GM10248 (cell line): ENCODE results near the gene PTGER3.

ENCODE experiments used
- CTCF ChIA-PET: fragments of 300-600 bp; sonication (Branson Sonifier 250); formaldehyde crosslinking; extraction: SDS; loops from one replicate; lab custom pipeline; 2021; ENCODE audit warnings: antibody characterized with exemption; lab: Yijun Ruan, JAX
- POLR2A ChIA-PET: fragments of 350-650 bp; sonication (Branson Sonifier 250); formaldehyde crosslinking; extraction: SDS; loops from one replicate; lab custom pipeline; 2020; ENCODE audit warnings: antibody characterized with exemption; lab: Yijun Ruan, JAX
- DNase-seq: peaks from one replicate; pipeline ENCODE4 v3.0.0; 2012; ENCODE audit errors: extremely low spot score
- TF ChIP-seq, protein P1 (sequence below): IDR thresholded peaks from 2 replicates; pipeline ENCODE4 v1.5.1; 2012; ENCODE audit warnings: mild to moderate bottlenecking, low read depth; ENCODE audit errors: extremely low read depth, missing control alignments, control extremely low read depth

Gene PTGER3

DNA sequence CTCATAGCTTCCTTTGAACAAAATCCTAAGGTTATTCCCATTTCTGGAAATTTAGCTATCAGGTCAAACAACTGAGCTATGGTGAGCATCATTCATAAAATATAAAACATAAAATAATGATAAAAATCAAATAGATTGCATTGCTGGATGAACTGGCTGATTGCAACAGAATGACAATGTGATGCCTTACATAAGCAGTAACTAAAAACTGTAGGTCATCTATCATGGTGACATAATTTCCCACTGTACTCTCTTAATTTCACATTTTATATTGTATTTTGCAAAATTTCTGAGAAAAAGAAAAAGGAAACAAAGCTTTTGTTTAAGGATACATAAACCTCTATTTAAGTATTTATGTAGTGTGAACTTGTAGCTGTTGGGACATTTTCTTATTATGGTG lies 4.6 kb downstream of the PTGER3 start:
- ChIA-PET POLR2A (no interaction called here), CTCF (interaction anchor here (1.1 kb wide), 1 partner anchor 11 kb away, joined by 3 read pairs; no protein-coding TSS in a partner anchor)
- DNase-seq = no peak
- TF ChIP-seq, protein P1, sequence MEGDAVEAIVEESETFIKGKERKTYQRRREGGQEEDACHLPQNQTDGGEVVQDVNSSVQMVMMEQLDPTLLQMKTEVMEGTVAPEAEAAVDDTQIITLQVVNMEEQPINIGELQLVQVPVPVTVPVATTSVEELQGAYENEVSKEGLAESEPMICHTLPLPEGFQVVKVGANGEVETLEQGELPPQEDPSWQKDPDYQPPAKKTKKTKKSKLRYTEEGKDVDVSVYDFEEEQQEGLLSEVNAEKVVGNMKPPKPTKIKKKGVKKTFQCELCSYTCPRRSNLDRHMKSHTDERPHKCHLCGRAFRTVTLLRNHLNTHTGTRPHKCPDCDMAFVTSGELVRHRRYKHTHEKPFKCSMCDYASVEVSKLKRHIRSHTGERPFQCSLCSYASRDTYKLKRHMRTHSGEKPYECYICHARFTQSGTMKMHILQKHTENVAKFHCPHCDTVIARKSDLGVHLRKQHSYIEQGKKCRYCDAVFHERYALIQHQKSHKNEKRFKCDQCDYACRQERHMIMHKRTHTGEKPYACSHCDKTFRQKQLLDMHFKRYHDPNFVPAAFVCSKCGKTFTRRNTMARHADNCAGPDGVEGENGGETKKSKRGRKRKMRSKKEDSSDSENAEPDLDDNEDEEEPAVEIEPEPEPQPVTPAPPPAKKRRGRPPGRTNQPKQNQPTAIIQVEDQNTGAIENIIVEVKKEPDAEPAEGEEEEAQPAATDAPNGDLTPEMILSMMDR = no peak

DNA sequence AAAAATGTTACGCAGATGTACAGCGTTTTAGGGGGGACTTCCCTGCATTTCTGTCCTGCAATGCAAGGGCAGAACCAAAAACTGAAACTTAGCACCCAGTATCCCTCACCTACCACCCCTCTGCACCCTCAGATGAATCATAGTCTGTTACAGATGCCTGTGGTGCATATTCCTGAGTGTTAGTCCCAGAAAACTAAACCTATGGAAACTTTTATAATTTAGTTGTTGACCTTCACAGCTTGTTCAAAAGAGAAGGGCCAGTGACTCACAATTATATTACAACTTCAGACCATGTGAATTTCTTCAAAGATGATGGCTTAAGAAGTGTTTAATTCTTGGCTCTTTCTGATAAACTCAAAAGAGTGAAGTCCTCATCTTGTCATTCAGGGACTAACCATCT lies 5.8 kb downstream of the PTGER3 start:
- ChIA-PET CTCF (interaction anchor here (1.0 kb wide), 1 partner anchor 8 kb away, joined by 4 read pairs; no protein-coding TSS in a partner anchor), POLR2A (no interaction called here)
- no peak for DNase-seq
- TF ChIP-seq, protein P1 = no peak

DNA sequence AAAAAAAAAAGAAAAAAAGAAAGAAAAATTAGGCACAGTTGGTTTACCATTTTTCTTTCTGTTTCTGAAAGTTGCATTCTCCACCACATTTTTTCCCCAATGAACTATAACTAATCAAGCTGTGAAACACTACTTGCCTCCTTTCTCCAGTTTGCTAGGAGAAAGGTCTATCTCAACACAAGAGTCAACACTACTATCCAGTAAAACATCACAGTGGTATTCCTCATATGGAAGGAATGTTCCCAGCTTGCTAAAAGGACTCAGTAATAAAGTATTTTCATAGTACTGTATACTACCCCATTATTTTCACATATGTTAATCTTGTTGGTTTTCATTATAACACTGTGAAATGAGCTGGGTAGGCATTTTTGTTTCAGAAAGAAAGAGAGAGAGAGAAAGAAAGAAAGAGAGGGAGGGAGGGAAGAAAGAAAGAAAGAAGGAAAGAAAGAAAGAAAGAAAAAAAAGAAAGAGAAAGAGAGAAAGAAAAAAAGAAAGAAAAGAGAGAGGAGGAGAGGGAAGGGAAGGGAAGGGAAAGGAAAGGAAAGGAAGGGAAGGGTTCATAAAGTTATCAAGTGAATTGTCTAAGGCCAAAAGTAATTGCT lies 7.9 kb downstream of the PTGER3 start:
- no peak for DNase-seq
- TF ChIP-seq, protein P1 = no peak
- POLR2A ChIA-PET = interaction anchor here (0.6 kb wide), 1 partner anchor 701 kb away, joined by 4 read pairs; no protein-coding TSS in a partner anchor
- CTCF ChIA-PET = no interaction called here

DNA sequence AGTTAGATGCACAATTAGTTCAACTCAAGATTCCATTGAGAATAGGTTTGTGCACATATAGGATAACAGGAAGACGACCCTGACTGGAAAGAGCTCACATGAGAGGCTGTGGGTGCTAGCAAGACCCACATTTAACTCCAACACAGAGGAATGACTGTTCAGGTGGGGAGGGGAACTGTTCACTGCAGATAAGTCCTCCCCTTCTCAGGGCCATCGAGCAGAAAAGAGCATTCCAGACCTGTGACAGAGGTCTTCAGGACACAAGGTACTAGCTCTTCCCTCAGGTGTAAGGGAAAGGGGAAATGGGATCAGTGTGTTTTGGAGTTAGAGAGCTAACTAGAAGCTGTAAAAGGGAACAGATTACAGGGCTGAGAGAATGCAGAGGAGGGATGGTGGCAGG lies 8.7 kb downstream of the PTGER3 start:
- TF ChIP-seq, protein P1 = no peak
- DNase-seq = no peak
- ChIA-PET POLR2A (no interaction called here), CTCF (no interaction called here)

DNA sequence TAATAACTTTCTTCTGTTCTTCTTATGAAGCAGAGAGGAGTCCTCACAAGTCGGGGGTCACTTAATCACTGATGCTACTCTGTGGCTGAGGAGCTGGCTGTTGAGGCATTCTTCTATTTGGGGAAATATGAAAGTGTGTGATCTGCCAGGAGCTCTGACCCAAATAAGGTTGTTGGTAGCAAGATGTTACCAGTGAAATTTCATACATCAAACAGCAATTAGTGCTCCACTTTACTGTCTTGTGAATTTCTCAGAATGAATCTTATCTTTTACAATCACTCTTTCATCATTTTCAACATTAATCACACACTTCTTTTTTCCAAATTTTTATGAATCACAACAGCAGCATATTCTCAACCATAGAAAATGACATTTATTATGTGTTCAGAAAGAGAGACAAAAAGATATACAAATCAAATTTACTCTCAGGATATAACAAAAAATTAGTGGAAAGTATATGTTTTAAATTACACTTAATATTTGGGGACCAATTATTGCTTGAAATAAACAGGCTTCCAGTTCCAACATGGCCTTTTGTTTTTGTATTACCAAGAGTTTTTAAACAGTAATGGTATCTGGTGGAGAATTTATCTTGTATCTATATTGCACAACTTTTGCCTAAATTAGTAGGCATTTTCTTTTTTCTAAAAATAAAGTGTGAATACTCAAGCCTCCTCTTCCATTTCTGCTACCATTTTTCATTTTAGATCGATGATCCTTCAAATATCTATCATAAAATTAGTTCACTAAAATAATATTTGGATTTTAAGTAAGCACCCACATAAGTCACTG lies 9.6 kb downstream of the PTGER3 start:
- TF ChIP-seq, protein P1 = no peak
- POLR2A ChIA-PET = no interaction called here
- DNase-seq = no peak
- CTCF ChIA-PET = interaction anchor here (1.9 kb wide), 1 partner anchor 12 kb away, joined by 6 read pairs; no protein-coding TSS in a partner anchor

DNA sequence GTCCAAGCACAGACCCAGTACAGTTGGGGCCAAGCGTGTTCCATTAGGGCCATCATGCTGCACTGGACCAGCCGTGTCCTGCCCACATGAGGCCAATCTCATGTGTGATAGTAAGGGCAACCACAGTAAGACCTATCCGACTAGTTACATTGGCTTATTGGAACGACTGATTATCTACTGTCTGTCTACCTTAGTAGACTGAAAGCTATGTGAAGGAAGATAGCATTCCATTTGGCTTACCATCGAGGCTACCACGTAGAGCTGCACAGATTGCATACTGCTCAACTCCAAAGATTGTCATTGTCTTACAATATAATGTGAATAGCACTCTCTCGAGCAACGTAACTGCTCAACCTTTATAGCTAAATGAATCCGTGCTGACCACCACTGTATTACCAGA lies 10.6 kb downstream of the PTGER3 start:
- CTCF ChIA-PET = interaction anchor here (1.9 kb wide), 1 partner anchor 13 kb away, joined by 6 read pairs; no protein-coding TSS in a partner anchor
- POLR2A ChIA-PET = no interaction called here
- DNase-seq = no peak
- TF ChIP-seq, protein P1 = no peak
